ENCODE data around the gene STAB2. TPM values are rescaled to one million over a fixed set of nuclear protein-coding genes. Genes with fewer than 3 reads are reported as not detected.

STAB2 gene
- total RNA-seq, 1 donor from 2014 or later: not detected

DNA sequence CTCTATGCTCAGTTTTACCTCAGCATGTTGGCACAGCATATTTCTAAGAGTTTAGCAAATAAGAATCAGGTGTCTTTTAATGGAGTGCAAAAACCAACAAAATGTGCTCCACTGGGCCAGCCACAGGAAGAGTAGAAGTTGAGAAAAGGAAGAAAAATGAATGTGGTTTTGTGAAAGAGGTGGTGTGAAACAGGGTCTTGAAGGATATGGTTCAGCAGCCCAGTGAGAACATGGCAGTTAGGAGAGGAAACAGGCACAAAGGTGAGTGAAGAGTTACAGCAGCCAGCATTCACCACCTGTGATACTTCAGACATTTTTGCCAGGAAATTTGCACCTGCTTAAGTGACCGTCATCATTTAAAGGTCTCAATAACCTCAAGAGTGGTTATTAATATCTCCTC lies 2.4 kb downstream of the STAB2 start:
- Histone ChIP-seq H3K36me3 (ENCODE audit: control insufficient read depth, insufficient read depth, low read length) (no peaks in the 10 kb centered on the region), H3K27me3 (ENCODE audit: control insufficient read depth, insufficient read depth, low read length) (no peaks in the 10 kb centered on the region), H3K4me3 (ENCODE audit: low read depth, low read length) (no peak overlapping the region)
- DNase-seq (ENCODE audit: low read depth): no peak
- TF ChIP-seq CTCF (IDR thresholded peaks at IDR 0.05; ENCODE audit: insufficient read depth, low read length, poor library complexity, severe bottlenecking): no peak

DNA sequence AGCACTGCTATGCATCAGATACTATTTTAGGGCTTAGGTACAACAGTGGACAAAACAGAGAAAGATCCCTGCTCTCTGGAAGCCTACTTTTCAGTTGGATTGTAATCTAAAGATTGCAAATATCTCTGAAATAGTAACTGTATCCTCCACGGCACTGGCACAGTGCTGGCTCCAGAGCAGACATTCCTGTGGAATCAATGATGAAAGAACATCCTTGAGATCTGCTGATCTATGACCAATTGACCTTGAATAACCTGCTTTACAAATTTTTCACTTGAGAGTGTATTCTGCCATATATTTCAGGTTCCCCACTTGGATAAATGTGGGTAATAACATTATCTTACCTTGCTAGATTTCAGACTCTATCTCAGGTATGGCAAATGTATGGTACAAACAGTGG lies 3.2 kb downstream of the STAB2 start:
- H3K4me3 ChIP-seq (ENCODE audit: low read depth, low read length): no peak overlapping the region
- no peak for DNase-seq (ENCODE audit: low read depth)
- TF ChIP-seq CTCF (IDR thresholded peaks at IDR 0.05; ENCODE audit: insufficient read depth, low read length, poor library complexity, severe bottlenecking): no peak
- H3K36me3 ChIP-seq (ENCODE audit: control insufficient read depth, insufficient read depth, low read length): no peaks in the 10 kb centered on the region
- H3K27me3 ChIP-seq (ENCODE audit: control insufficient read depth, insufficient read depth, low read length): no peaks in the 10 kb centered on the region

DNA sequence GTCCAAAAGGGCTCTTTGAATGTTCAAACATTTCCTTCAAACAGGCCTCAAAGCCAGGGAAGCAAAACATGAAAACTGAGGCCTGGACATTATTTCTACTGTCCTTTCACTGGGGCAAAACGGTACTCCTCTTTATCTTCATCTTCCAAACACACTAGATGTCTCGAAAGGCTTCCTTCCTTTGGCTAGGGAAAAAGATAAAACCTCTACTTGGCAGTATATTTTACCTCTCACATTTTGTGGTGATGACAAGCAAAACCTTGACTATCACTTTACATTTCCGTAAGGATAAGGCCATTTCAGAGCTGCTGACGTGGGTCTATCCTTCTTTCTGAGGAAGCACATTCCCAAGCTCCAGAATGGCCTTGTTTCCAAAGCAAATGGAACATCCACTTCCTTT lies 9.9 kb downstream of the STAB2 start:
- Histone ChIP-seq H3K4me3 (ENCODE audit: low read depth, low read length) (no peak overlapping the region), H3K36me3 (ENCODE audit: control insufficient read depth, insufficient read depth, low read length) (no peaks in the 10 kb centered on the region), H3K27me3 (ENCODE audit: control insufficient read depth, insufficient read depth, low read length) (no peaks in the 10 kb centered on the region)
- TF ChIP-seq CTCF (IDR thresholded peaks at IDR 0.05; ENCODE audit: insufficient read depth, low read length, poor library complexity, severe bottlenecking): no peak
- no peak for DNase-seq (ENCODE audit: low read depth)

GRCh38 chr12:103599274-103599673 lies 12.2 kb downstream of the STAB2 start:
- DNase-seq (ENCODE audit: low read depth): no peak
- no peaks in the 10 kb centered on the region for H3K36me3 ChIP-seq (ENCODE audit: control insufficient read depth, insufficient read depth, low read length)
- H3K27me3 ChIP-seq (ENCODE audit: control insufficient read depth, insufficient read depth, low read length): no peaks in the 10 kb centered on the region
- TF ChIP-seq CTCF (IDR thresholded peaks at IDR 0.05; ENCODE audit: insufficient read depth, low read length, poor library complexity, severe bottlenecking): no peak
- H3K4me3 ChIP-seq (ENCODE audit: low read depth, low read length): no peak overlapping the region

DNA sequence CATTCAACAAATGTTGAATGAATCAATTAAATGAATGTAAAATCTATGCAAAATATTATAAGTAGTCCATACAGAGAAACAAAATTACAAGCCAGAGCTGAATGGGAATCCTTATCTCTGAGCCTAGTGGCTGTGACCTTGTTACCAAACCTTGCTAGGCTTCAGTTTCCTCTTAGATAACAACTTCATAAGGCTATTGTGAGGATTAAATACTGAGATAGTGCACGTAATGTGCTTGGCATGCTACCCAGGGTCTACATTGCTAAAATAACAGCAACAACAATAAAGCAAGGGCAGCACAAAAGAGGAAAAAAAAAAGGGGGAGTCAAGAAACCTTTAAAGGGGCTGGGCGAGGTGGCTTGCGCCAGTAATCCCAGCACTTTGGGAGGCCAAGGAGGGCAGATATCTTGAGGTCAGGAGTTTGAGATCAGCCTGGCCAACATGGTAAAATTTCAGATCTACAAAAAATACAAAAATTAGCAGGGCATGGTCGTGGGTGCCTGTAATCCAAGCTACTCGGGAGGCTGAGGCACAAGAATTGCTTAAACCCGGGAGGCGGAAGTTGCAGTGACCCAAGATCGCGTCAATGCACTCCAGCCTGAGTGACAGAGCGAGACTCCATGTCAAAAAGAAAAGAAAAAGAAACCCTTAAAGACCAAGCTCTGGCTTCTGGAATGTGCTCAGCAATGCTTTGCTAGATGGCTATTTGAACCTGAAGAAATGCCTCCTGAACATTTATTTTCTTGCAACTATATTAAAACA lies 14.1 kb downstream of the STAB2 start:
- no peaks in the 10 kb centered on the region for H3K27me3 ChIP-seq (ENCODE audit: control insufficient read depth, insufficient read depth, low read length)
- DNase-seq (ENCODE audit: low read depth): no peak
- H3K36me3 ChIP-seq (ENCODE audit: control insufficient read depth, insufficient read depth, low read length): no peaks in the 10 kb centered on the region
- H3K4me3 ChIP-seq (ENCODE audit: low read depth, low read length): no peak overlapping the region
- no peak for TF ChIP-seq CTCF (IDR thresholded peaks at IDR 0.05; ENCODE audit: insufficient read depth, low read length, poor library complexity, severe bottlenecking)

DNA sequence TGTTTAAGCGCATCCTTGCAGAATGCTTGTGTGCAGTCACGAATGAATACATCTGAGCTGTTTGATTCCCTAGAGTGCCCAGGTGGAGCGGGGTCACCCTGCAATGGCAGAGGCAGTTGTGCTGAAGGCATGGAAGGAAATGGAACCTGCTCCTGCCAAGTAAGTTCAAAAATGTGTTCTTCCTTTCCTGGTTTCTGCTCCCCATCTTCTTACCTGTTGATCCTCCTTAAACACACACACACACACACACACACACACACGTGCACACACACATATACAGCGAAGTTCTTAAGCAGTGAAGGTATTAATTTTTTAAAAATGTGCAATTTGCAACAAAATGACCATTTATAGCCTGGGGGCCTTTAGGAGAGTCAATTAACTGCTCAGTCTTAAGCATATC lies 33.3 kb downstream of the STAB2 start:
- no peak for TF ChIP-seq CTCF (IDR thresholded peaks at IDR 0.05; ENCODE audit: insufficient read depth, low read length, poor library complexity, severe bottlenecking)
- Histone ChIP-seq H3K4me3 (ENCODE audit: low read depth, low read length) (no peak overlapping the region), H3K27me3 (ENCODE audit: control insufficient read depth, insufficient read depth, low read length) (peaks cover 2% of the 10 kb centered on the region)

More for the DNA sequence above, 33.3 kb downstream of the STAB2 start:
- DNase-seq (ENCODE audit: low read depth): no peak
- no peaks in the 10 kb centered on the region for H3K36me3 ChIP-seq (ENCODE audit: control insufficient read depth, insufficient read depth, low read length)
